Activated CD8-positive, alpha-beta memory T cell treated with anti-CD3 and anti-CD28 coated beads for 1 hour (primary cell): ENCODE results near the gene ADAM33.

ENCODE experiments used
- DNase-seq, 2 donors: peaks; one replicate each; pipeline ENCODE4 v3.0.0-alpha.2; 2020; ENCODE audit warnings: low read depth in 1 of 2; ENCODE audit errors: extremely low read depth in 1 of 2

The ADAM33 gene

GRCh38 chr20:3667434-3668037, 14.3 kb downstream of the ADAM33 start:
- no peak for DNase-seq

- DNase-seq: no peak
Measured at GRCh38 chr20:3663858-3664257, 18.0 kb downstream of the ADAM33 start.

- no peak for DNase-seq
Measured at GRCh38 chr20:3663031-3663701, 18.6 kb downstream of the ADAM33 start, which contains the start of gene GFRA4. GFRA4 (minus strand) TSS chr20:3663399; CDS start chr20:3663399, 0 bp downstream.

- DNase-seq: no peak
Measured at GRCh38 chr20:3661814-3662665, 19.8 kb downstream of the ADAM33 start.

- no peak for DNase-seq
Measured at GRCh38 chr20:3661060-3661813, 20.6 kb downstream of the ADAM33 start.

- DNase-seq: no peak
Measured at GRCh38 chr20:3660262-3661059, 21.3 kb downstream of the ADAM33 start.

- DNase-seq: no peak
Measured at GRCh38 chr20:3659492-3660261, 22.1 kb downstream of the ADAM33 start.

GRCh38 chr20:3658716-3659491, 22.9 kb downstream of the ADAM33 start:
- DNase-seq: no peak

- no peak for DNase-seq
Measured at GRCh38 chr20:3658019-3658715, 23.6 kb downstream of the ADAM33 start.

- DNase-seq: no peak
Measured at GRCh38 chr20:3655131-3655405, 26.7 kb downstream of the ADAM33 start.

- DNase-seq: no peak
Measured at GRCh38 chr20:3654326-3655130, 27.3 kb downstream of the ADAM33 start.

GRCh38 chr20:3653921-3654320, 27.9 kb downstream of the ADAM33 start:
- DNase-seq: no peak

GRCh38 chr20:3652676-3653596, 28.9 kb downstream of the ADAM33 start:
- no peak for DNase-seq

GRCh38 chr20:3652221-3652620, 29.6 kb downstream of the ADAM33 start:
- no peak for DNase-seq

GRCh38 chr20:3651204-3651962, 30.4 kb downstream of the ADAM33 start:
- DNase-seq: no peak

- DNase-seq: no peak
Measured at GRCh38 chr20:3648951-3649350, 32.9 kb downstream of the ADAM33 start.
